Neutrophil (primary cell): Measurements from ENCODE around the gene ABCA7.

Experiments
- H3K27ac ChIP-seq: fragments of 200-600 bp; sonication (generic); 2 replicates; pipeline ENCODE4 v1.5.1; 2016; ENCODE audit warnings: mild to moderate bottlenecking, moderate library complexity
- H3K27me3 ChIP-seq: fragments of 200-600 bp; sonication (generic); 2 replicates; pipeline ENCODE4 v1.6.0; 2016; ENCODE audit warnings: mild to moderate bottlenecking
- H3K36me3 ChIP-seq: fragments of 200-600 bp; sonication (generic); 2 replicates; pipeline ENCODE4 v1.5.1; 2017
- H3K4me1 ChIP-seq, 2 experiments: fragments of 200-600 bp in 1 of 2; sonication (generic) in 1 of 2; 1 replicate in 1 of 2; 2 replicates in 1 of 2; pipeline versions ENCODE4 v1.5.1 to v1.6.1; 2013 to 2016; ENCODE audit warnings: low read depth in 1 of 2, low read length in 1 of 2, mild to moderate bottlenecking in 1 of 2, moderate library complexity in 1 of 2; ENCODE audit not compliant: control insufficient read depth in 1 of 2, insufficient read depth in 1 of 2
- H3K4me3 ChIP-seq, 2 experiments: fragments of 200-600 bp in 1 of 2; sonication (generic) in 1 of 2; 1 replicate in 1 of 2; 2 replicates in 1 of 2; pipeline ENCODE4 v1.5.1; 2013 to 2016; ENCODE audit warnings: low read depth in 1 of 2, low read length in 1 of 2, mild to moderate bottlenecking in 1 of 2, moderate library complexity in 1 of 2
- H3K9me3 ChIP-seq: fragments of 200-600 bp; sonication (generic); 2 replicates; pipeline ENCODE4 v1.5.1; 2016
- TF ChIP-seq, protein P1 (sequence below): fragments of 200-600 bp; sonication (generic); IDR thresholded peaks from 2 replicates; pipeline ENCODE4 v1.5.1; 2016; ENCODE audit warnings: antibody characterized with exemption

ABCA7 gene

DNA sequence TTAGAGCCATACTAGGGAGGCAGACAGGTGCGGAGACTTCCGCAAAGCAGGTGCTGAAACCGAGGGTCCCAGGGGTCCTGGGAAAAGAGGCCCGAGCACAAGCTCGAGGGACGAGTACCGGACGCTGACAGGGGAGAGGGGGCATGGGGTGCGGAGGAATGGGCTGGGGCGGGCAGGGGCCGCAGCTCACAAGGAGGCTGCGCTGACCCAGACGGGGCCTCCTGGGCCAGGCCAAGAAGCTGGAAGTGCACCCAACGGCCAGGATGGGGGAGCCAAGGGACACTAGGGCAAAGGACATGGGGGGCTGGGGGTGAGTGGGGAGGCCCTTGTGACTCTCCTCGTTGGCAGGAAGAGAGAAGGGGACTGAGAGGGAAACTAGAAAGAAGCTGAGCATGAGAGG is 53.4 kb downstream of the ABCA7 start:
- Histone ChIP-seq H3K9me3 (no peaks in the 10 kb centered on the region), H3K36me3 (peaks cover 31% of the 10 kb centered on the region), H3K4me1 (peaks cover 44 to 54% of the 10 kb centered on the region in 2 experiments), H3K4me3 (no peak overlapping the region), H3K27me3 (no peaks in the 10 kb centered on the region), H3K27ac (no peak overlapping the region)
- TF ChIP-seq, protein P1, sequence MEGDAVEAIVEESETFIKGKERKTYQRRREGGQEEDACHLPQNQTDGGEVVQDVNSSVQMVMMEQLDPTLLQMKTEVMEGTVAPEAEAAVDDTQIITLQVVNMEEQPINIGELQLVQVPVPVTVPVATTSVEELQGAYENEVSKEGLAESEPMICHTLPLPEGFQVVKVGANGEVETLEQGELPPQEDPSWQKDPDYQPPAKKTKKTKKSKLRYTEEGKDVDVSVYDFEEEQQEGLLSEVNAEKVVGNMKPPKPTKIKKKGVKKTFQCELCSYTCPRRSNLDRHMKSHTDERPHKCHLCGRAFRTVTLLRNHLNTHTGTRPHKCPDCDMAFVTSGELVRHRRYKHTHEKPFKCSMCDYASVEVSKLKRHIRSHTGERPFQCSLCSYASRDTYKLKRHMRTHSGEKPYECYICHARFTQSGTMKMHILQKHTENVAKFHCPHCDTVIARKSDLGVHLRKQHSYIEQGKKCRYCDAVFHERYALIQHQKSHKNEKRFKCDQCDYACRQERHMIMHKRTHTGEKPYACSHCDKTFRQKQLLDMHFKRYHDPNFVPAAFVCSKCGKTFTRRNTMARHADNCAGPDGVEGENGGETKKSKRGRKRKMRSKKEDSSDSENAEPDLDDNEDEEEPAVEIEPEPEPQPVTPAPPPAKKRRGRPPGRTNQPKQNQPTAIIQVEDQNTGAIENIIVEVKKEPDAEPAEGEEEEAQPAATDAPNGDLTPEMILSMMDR: no peak

DNA sequence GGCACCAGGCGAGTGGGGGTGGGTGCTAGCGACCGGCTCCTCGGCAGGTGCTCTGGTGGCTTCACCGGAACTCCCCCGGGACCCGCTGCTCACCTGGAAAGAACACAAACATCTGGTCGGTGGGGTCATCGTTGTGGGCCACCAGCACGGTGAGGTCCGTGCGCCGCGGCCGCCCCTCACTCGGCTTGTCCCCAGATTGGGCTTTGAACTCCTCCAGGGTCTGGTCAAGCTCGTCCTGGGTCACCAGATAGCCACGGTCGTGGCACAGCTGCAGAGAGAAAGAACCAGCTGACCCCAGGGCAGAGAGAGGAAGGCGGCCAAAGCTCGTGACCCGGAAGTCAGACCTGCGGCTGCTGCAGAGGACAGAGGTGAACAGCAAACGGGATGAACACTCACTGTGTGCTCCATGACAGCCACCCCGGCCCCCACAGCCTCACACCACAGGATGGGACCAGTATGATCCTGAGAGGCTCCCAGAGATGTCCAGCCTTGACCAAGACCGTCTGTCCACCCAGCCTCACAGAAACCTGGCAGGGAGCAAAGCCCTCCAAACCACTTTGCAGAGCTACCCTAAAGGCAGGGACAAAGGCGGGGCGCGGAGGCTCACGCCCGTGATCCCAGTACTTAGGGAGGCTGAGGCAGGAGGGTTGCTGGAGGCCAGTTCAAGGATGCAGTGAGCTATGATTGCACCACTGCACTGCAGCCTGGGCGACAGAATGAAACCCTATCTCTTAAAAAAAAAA is 54.1 kb downstream of the ABCA7 start:
- H3K9me3 ChIP-seq: no peaks in the 10 kb centered on the region
- TF ChIP-seq, protein P1: no peak
- H3K4me1 ChIP-seq: peaks cover 44 to 54% of the 10 kb centered on the region in 2 experiments
- peak overlapping the region; percentile 74 to 95 for H3K4me3 ChIP-seq
- peaks cover 24% of the 10 kb centered on the region for H3K36me3 ChIP-seq
- H3K27ac ChIP-seq: peak overlapping the region; percentile 68
- H3K27me3 ChIP-seq: no peaks in the 10 kb centered on the region

DNA sequence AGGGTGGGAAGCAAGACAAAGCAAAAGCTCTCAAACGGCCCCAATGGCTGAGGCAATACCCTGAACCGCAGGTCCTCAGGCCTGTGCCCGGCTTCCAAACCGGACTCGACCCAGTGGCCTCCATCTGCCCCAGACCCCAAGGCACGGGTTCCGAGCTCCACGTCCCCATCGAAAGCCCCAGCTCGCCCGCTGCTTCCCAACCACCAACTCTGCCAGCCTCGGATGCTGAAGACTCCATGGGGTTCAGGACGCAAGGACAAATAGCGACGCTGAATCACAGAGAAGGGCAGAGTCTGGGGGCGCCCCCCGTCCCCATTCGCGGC is 54.7 kb downstream of the ABCA7 start:
- no peaks in the 10 kb centered on the region for H3K27me3 ChIP-seq
- no peaks in the 10 kb centered on the region for H3K9me3 ChIP-seq
- H3K36me3 ChIP-seq: peaks cover 18% of the 10 kb centered on the region
- H3K4me3 ChIP-seq: peak overlapping the region; percentile 74 to 95
- TF ChIP-seq, protein P1: no peak
- peak overlapping the region; percentile 68 for H3K27ac ChIP-seq
- peaks cover 44 to 54% of the 10 kb centered on the region in 2 experiments for H3K4me1 ChIP-seq

DNA sequence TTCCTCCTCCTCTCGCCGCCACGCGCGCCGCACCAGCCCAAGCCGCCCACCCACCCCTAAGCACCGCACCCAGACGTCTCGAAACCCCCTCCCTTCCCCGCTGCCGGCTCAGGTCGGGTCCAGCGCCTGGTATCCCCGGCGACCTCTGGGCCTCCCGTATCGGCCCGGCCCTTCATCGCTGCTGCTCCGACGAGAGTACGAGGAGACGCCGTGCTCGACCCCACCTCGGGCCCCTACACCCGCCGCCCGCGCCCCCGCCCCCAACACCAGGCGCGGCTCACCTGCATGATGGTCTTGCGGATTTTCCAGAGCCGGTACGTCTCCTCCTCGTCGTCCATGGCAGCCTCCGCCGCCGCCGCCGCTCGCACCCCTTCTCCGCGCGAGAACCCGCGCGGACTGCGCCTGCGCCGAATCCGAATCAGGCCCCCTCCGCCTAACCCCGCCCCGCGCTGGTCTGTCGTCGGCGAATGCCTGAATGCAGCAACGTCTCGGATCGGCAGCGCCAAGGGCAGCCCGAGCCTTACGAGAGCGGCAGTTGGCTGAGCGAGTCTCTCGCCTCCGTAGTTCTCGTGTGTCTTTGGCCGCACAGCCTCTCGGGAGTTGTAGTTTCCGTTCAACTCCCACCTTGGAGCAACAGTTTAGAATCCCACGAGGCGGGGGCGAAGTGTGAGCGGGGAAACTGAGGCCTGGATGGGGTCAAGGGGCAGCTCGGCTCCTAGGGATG is 55.2 kb downstream of the ABCA7 start, which contains the start of gene POLR2E:
POLR2E (minus strand) TSS at position 398 of the 724 bp plus-strand sequence; CDS start at position 338, 60 bp downstream.
- H3K9me3 ChIP-seq: no peaks in the 10 kb centered on the region
- H3K36me3 ChIP-seq: peaks cover 17% of the 10 kb centered on the region
- peak within 1 kb of the TSS; percentile 74 to 95 for H3K4me3 ChIP-seq
- peak within 1 kb of the TSS; percentile 68 for H3K27ac ChIP-seq
- H3K4me1 ChIP-seq: peaks cover 48 to 54% of the 10 kb centered on the region in 2 experiments
- TF ChIP-seq, protein P1: no peak
- no peaks in the 10 kb centered on the region for H3K27me3 ChIP-seq

- Histone ChIP-seq H3K27ac (peak overlapping the region; percentile 57), H3K9me3 (no peaks in the 10 kb centered on the region), H3K36me3 (no peaks in the 10 kb centered on the region), H3K27me3 (no peaks in the 10 kb centered on the region), H3K4me1 (peaks cover 75 to 80% of the 10 kb centered on the region in 2 experiments), H3K4me3 (no peak overlapping the region)
- TF ChIP-seq, protein P1: no peak
Measured at GRCh38 chr19:1097810-1098176, 57.9 kb downstream of the ABCA7 start.
